ENCODE measurements around the gene DYRK1A.
"Not testable (repeated sequence)": the region's sequence is repeated elsewhere in the genome, so short reads cannot be mapped to it uniquely, and the experiment has no call there.

The DYRK1A gene

GRCh38 chr21:37532868-37533780 lies 166.6 kb downstream of the DYRK1A start:
- DNase-seq: no peak

- DNase-seq: no peak
Measured at GRCh38 chr21:37534431-37534830, 167.9 kb downstream of the DYRK1A start.

- DNase-seq: no peak
Measured at GRCh38 chr21:37535130-37535529, 168.6 kb downstream of the DYRK1A start.

- DNase-seq: no peak
Measured at GRCh38 chr21:37535672-37536071, 169.1 kb downstream of the DYRK1A start.

- no peak for DNase-seq
Measured at GRCh38 chr21:37536616-37537278, 170.2 kb downstream of the DYRK1A start.

GRCh38 chr21:37537391-37537996 lies 170.9 kb downstream of the DYRK1A start:
- no peak for DNase-seq

- DNase-seq: no peak
Measured at GRCh38 chr21:37538971-37539590, 172.5 kb downstream of the DYRK1A start.

- not testable (repeated sequence) for DNase-seq
Measured at GRCh38 chr21:37541128-37541527, 174.6 kb downstream of the DYRK1A start.

- no peak for DNase-seq
Measured at GRCh38 chr21:37542512-37542911, 175.9 kb downstream of the DYRK1A start.

GRCh38 chr21:37546299-37546908 lies 179.8 kb downstream of the DYRK1A start:
- DNase-seq: no peak

GRCh38 chr21:37546949-37547614 lies 180.5 kb downstream of the DYRK1A start:
- no peak for DNase-seq

GRCh38 chr21:37547615-37548200 lies 181.1 kb downstream of the DYRK1A start:
- DNase-seq: no peak

- no peak for DNase-seq
Measured at GRCh38 chr21:37548521-37548981, 182.0 kb downstream of the DYRK1A start.

- not testable (repeated sequence) for DNase-seq
Measured at GRCh38 chr21:37549730-37550129, 183.2 kb downstream of the DYRK1A start.

GRCh38 chr21:37550157-37550556 lies 183.6 kb downstream of the DYRK1A start:
- no peak for DNase-seq

GRCh38 chr21:37550618-37551330 lies 184.2 kb downstream of the DYRK1A start:
- no peak for DNase-seq

GRCh38 chr21:37551331-37551992 lies 184.9 kb downstream of the DYRK1A start:
- DNase-seq: no peak

- no peak for DNase-seq
Measured at GRCh38 chr21:37551993-37552355, 185.4 kb downstream of the DYRK1A start.

GRCh38 chr21:37552496-37553029 lies 186.0 kb downstream of the DYRK1A start:
- DNase-seq: no peak

GRCh38 chr21:37553078-37553481 lies 186.5 kb downstream of the DYRK1A start:
- DNase-seq: no peak
